DMS 273 treated with DMSO at 0.1 percent for 48 hours (cell line): ENCODE results near the gene ZBTB43.
"Not testable (repeated sequence)": the region's sequence is repeated elsewhere in the genome, so short reads cannot be mapped to it uniquely, and the experiment has no call there.

Source experiments
- DNase-seq: peaks from one replicate; lab custom pipeline; 2025; lab: John Stamatoyannopoulos, UW

ZBTB43 gene, protein sequence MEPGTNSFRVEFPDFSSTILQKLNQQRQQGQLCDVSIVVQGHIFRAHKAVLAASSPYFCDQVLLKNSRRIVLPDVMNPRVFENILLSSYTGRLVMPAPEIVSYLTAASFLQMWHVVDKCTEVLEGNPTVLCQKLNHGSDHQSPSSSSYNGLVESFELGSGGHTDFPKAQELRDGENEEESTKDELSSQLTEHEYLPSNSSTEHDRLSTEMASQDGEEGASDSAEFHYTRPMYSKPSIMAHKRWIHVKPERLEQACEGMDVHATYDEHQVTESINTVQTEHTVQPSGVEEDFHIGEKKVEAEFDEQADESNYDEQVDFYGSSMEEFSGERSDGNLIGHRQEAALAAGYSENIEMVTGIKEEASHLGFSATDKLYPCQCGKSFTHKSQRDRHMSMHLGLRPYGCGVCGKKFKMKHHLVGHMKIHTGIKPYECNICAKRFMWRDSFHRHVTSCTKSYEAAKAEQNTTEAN

DNA sequence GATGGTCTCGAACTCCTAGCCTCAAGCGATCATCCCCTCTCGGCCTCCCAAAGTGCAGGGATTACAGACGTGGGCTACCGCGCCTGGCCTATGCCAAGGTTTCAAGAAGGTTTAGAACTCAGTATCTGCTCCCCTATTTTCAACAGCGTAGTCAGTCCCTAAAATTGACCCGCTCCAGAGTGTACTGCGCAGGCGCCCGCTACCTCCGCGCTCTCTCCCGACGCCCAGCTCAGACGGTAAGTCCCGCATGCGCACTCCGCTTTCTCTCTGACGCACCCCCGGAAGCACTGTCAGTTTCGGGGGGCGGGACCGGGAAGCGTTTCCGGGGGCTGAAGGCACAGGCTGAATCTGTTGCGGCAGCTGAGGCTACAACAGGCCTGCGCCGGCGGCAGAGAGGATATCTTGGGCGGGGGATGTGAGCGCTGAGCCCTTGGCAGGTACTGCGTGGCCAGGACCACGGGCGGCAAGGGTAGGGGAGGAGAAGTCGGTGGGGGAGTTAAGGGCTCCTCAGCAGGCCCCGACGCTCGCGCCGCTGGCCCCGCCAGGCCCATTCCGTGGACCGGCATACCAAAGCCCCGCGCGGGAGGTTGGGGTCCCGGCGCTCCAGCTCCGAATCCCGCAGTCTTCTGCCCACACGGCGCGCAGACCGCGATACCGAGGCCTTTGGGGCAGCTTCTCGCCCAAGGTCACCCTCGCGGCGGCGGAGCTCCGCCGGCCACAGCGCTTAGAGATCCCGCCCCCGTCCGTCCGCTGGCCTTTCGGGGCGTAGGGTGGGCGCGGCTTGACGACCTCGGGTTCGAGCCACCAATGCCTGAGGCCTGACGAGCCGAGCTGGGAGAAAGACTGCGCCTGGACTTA lies at the start of gene ZBTB43:
Gene ZBTB43 (plus strand): TSS at position 345 of the 858 bp plus-strand sequence. CDS start 27,470 bp downstream, outside the sequence.
- DNase-seq: peak; percentile 76

DNA sequence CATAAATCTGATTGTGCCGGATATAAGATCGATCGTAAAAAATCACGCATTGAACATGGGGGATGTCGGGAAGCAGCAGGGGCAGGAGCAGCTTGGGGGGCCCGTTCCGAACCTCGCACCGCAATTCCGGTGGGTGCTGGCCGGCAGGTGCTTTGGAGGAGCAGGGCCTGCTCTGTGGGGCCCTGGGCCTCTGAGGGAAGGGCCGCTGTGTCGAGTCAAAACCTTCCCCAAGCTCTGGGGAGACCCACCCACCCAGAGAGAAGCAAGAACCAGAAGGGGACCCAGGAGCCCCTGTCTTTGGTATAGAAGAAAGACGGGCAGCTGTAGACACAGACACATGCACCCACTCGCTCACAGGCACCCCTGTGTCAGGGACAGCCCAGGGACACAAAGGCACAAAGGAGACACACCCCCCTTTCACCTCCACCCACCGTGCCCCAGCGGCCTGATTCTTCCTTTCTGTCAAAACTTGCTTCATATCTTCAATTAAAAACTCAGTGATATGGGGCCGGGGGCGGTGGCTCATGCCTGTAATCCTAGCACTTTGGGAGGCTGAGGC lies 49.4 kb upstream of the ZBTB43 start:
- DNase-seq: no peak

DNA sequence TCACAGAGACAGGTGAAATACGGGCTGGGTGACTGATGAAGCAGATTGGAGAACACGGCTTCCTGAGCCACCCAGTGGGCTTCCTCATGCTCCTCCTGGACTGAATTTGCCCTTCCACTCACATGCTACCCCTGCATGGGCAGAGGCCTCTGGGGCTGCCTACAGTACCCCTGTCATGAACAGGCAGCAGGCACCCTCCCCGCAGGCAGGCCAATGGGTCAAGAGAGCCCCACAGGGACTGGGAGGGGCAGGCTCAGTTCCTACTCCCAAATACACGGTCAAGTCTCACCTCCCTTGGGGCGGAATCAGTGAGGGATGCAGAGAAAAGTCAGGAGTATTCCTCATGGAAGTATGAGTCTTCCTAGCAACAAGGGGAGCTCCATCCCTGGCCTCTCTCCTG lies 48.6 kb upstream of the ZBTB43 start:
- DNase-seq: no peak

DNA sequence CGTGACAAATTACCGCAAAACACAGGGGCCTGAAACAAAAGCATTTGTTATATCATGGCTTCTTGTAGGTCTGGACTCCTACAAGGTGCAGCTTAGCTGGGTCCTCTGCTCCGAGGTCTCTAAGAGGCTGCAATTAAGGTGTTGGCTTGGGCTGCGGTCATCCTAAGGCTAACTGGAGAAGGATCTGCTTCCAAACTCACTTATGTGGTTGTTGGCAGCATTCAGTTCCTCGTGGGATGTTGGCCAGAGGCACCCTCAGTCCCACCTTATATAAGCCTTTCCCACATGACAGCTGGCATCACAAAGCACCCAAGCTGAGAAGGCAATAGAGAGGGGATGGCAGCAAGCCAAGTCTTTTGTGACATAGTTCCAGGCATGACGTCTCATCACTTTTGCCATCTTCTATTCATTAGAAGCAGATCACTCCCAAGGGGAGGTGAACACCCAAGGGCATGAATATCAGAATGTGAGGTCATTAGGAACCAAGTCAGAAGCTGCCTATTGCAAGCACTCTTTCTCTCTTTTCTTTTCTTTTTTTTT lies 47.9 kb upstream of the ZBTB43 start:
- DNase-seq: no peak

DNA sequence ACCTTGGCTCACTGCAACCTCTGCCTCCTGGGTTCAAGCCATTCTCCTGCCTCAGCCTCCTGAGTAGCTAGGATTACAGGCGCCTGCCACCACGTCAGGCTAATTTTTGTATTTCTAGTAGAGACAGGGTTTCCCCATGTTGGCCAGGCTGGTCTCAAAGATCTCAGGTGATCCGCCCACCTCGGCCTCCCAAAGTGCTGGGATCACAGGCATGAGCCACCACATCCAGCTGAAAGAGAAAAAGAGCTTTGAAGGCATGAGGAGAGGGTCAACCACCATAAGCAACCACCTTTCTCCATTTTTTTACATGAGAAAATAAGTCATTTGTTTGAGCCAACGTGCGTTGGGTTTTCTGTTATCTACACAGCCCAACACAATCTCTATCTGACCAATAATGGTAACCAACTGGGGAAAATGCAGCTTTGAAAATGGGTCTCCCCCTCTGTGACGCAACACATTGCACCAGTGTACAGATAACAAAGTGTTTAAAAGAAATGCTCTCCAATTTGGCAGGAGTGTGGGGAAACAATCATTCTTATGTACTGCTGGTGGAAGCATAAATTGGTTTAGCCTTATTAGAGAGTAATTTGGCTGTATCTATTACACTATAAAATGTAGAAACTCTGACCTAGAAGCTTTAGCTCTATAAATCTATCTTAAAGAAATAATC lies 45.8 kb upstream of the ZBTB43 start:
- DNase-seq: no peak

DNA sequence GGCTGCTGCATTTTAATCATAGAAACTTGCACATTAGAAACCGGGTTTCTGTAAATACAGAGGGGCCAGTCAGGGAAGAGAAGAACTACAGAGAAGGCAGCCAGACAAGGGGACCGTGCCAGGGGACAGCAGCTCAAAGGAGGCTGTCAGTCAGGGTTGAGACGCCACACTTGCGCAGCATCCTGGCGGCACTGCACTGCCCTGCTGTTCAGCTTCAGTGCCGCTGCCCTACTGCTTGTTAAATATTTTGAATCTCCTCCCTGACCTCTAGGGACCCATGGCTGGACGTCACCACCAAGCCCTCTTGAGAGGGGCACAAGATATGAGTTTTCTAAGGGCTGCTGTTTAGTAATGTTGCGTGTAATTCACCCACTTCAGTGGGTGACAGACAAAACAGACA lies 43.6 kb upstream of the ZBTB43 start:
- DNase-seq: no peak

DNA sequence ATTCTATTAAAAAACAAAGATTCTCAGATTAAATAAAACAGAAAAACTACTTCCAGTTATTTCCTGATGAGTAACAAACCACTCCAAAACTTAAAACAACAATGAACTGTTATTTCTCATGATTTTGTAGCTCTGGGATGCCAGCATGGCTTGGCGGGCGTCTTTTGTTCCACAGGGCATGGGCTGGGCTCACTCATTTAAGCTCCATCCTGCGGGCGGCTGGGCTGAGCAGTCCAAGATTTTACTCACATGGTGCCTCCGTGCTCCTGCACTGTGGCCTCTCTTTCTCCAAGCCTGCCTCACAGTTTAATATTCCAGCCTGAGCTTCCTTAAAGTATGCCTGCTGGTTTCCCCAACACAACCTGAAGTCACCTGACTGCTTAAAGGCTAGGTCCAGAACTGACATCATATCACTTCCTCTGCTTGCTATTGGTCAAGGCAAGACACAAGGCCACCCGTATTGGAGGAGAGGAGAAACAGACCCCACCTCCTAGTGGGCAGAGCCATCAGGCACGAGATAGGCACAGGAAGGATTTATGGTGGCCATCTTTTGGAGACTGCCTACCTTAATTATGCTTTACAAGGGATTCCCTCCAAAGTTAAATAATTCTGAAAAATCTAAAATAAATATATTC lies 41.6 kb upstream of the ZBTB43 start:
- DNase-seq: no peak

DNA sequence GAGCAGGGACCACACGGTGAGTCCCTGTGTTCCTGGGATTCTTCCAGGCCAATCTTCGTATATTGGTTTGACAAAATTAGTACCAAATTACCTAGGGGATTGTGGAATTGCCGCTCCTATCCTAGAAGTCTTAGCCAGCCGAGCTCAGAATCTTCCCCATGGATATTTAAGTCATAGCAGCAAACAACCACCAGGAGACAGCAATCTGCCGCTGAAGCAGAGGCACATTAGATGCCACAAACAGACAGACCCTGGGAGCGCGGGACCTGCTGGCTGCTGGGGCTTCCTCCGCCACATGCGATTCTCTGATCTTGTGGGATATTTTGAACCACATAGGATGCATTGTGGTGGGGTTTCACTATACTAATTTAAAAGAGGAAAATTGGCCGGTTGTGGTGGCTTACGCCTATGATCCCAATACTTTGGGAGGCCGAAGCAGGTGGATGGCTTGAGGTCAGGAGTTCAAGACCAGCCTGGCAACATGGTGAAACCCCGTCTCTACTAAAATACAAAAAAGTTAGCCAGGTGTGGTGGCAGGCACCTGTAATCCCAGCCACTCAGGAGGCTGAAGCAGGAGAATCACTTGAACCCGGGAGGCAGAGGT lies 31.7 kb upstream of the ZBTB43 start:
- no peak for DNase-seq

DNA sequence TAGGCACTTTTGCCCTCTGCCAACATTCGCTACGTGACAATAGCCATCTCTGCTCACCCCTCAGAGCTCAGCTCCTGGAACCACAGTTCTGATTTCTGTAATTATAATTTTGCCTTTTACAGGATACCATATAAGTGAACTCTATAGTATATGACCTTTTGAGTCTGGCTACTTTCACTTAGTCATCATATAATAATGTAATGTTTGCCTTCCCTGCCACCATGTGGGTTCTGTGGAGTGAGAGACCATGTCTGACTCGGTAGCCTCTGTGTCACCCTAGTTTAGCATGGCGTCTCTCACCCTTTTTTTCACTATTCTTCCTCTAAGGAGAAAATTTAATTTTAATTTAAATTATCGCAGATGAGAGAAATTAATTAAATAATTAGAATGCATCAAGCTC lies 28.9 kb upstream of the ZBTB43 start:
- DNase-seq: no peak

DNA sequence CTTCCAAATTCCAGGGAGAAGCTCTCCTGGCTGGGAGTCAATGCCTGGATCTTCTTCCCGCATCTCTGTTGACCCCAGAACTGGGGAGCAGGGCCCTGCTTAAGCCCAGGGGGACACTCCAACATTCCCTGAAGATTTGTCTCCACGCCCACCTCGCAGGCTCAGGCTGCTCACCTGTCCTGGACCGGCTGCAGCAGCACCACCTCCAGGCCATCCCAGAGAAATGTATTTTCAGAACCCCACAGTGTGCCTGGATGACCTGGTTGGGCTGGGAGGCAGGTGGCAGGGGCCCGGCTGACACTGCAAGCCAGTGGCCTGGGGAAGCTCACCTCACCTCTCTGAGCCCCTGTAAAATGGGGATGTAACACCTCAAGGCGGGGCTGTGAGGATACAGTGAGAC lies 27.1 kb upstream of the ZBTB43 start:
- no peak for DNase-seq

DNA sequence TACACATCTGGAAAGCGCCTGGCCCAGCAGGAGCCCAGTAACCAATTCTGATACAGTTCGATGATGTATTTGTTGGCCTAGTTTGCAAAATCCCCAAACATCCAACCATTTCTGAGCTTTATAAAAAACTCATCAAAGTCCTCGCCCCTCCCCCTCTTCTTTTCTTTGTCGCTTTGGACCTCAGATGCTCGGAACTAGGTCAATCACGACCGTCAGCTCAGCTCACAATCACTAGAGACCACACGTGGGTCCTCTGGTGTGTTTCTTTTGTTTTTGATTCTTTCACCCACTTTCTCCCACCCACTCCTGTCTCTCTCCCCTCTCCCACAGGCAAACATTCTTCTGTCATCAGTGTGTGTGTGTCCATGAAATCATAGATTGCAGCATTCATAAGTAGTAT lies 26.7 kb upstream of the ZBTB43 start:
- DNase-seq: no peak

DNA sequence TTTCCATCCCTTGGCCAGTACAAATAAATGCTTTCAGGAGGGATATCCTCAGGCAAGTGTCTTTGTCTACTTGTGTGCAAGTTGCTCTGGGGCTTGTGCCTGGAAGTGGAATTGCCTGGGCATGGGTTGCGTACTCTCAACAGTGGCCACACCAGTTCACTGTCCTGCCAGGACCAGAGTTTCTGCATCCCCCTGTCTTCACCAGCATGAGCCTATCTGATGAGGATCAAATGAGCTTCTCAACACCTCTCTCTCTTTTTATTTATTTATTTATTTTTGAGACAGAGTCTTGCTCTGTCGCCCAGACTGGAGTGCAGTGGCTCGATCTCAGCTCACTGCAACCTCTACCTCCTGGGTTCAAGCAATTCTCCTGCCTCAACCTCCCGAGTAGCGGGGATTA lies 26.1 kb upstream of the ZBTB43 start:
- DNase-seq: not testable (repeated sequence)

DNA sequence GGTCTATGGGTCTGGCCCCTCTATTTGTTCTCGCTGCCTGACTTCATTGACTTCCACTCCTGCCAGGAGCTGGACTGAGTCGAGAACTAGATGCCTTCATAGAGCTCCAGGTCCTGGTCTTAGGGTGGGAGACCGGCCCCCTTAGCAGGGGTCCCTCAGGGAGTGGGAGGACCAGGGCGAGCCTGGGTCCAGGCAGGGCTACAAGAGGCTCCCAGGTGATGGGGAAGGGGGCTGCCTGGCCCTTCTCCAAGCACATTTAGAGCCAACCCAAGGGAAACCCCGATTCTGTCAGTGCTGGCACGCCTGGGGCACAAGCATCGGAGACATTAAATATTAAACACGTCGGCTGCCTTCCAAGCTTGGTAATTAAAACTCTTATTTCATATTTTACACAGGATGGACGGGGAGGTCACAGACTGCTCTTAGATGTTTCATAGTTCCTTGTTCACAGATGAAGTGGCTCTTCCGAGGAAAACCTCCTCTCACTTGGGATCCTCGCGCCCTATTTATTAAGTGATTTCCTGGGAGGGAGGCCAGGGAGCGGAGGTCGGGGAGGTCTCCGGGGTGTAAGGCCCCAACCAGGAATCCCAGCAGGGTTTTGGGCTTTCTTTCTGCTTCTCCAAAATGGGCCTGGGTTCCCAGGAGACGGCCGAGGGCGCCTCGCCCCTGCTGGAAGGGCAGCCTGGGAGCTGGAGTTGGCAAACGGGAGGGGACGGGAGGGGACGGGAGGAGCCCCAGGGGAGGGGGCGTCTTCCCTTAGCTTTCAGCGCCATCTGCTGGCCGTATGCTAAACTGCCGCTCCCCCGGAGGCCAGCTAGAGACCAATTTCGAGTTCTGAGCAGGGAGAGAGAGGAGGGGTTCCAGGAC lies 23.4 kb upstream of the ZBTB43 start:
- DNase-seq: no peak

DNA sequence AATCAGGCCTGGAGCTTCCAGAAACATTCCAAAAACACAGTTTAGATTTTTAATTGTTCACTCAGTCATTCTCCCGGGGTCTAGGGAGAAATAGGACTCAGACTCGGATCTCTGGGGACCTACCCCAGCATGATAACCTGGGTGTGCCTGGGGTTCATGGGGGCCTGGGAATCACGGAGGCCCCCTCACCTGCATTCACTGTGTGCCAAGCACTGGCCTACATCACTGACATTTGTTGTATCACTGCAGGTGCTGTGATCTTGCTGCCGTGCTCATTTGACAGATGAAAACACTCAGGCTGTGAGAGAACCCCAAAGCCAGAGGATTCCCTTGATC lies 22.8 kb upstream of the ZBTB43 start:
- no peak for DNase-seq

DNA sequence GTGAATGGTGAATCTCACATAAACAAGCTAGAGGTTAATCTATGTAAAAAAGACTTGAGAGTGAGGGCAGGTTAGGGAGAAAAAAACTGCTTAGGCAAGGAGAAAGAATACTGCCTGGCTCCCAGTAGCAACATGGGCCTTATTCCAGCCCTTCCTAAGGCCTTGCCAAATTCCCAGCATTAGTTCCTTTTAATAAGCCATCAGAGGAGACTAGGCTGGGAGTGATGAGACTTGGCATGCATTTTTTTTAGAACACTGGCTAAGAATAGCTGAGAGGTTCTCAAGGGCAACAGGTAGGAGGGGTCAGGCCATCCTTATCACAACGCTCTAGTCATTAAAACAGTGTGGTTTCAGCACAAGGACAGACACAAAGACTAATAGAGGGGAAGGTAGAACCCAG lies 20.9 kb upstream of the ZBTB43 start:
- no peak for DNase-seq

DNA sequence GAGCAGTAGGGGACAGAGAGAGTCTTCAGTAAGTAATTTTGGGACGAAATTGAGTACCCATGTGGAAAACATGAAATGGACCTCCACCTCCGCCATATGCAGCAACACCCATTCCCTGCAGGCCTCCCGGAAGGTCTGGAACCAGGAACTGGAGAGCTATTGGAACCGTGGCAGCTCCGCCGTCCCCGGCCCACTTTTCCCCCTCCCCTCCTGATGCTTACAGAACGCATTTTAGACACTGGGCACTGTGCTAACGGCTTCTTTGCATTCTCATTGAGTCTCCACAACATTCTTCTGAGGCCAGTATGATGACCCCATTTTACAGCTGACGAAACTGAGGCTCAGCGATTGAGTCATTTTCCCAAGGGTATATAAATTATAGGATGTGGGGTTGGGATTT lies 20.4 kb upstream of the ZBTB43 start:
- DNase-seq: no peak

DNA sequence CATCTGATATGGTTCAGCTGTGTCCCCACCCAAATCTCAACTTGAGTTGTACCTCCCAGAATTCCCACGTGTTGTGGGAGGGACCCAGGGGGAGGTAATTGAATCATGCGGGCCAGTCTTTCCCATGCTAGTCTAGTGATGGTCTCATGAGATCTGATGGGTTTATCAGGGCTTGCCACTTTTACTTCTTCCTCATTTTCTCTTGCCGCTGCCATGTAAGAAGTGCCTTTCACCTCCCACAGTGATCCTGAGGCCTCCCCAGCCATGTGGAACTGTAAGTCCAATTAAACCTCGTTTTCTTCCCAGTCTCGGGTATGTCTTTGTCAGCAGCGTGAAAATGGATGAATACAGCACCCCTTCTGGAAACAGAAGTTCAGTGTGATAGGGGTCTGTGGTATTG lies 20.0 kb upstream of the ZBTB43 start:
- not testable (repeated sequence) for DNase-seq

DNA sequence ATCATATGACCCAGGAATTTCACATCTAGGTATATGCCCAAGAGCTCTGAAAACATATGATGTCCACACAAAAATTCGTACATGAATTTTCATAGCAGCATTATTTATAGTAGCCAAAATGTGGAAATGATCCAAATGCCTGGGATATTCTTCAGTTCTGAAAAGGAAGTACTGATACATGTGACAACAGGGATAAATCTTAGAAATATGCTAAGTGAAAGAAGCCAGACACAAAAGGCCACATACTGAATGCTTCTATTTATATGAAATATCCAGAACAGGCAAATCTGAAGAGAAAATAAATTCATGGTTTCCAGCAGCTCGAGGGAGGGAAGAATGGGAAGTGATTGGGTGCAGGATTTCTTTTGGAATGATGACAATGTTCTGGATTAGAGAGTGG lies 16.8 kb upstream of the ZBTB43 start:
- no peak for DNase-seq

DNA sequence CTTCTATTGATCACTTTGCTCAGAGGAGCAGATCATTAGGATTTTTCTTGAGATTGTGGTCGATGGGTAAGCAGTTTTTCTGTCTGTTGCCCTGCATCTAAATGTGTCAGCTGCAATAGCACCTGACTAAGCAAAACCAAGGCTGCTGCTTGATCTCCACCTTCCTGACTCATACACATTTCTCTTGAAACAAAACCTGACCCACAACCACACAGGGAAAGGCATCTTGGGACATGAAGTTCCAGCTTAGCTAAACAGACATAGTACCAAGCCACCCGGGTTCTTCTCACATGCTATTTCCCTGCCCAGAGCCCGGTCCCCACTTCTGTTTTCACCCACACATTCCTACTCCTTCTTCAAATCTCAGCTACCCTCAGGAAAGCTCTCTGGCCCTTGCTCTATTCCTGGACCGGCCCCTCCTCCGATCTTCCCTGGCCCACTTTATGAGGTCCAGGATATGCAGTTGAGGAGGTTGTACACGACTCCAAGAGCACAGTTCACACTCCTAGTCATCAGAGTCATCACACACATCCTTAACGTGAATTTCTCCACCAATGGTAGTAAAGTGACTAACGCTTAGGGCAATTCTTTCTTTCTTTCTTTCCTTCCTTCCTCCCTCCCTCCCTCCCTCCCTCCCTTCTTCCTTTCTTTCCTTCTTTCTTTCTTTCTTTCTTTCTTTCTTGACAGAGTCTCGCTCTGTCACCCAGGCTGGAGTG lies 16.0 kb upstream of the ZBTB43 start:
- DNase-seq: no peak

DNA sequence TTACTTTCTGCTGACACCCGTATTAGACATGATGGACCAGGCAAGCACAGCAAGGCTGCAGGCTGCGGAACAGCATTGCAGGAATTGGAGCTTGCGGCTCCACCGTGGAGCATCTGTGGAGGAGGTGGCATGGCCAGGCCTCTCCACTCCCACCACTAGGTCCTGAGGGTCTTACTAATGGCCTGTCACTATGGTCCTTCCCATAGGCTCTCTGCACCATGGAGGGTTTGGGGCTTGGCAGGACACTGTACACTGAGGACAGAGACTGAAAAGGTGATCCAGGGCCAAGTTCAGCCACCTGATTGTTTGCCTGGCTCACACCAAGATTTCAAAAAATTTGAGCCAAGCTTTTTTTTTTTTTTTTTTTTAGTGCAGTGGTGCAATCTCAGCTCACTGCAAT lies 14.3 kb upstream of the ZBTB43 start:
- DNase-seq: no peak
